H1 (cell line): ENCODE measurements around the gene PTGIS. TPM values are rescaled to one million over a fixed set of nuclear protein-coding genes. Genes with fewer than 3 reads are reported as not detected.

Source experiments
- CHD2 ChIP-seq: IDR thresholded peaks from 2 replicates; pipeline ENCODE4 v1.6.1; 2012; ENCODE audit warnings: low read length, improper control_type of control experiment
- FOSL1 ChIP-seq: IDR thresholded peaks from 2 replicates; pipeline ENCODE4 v1.6.1; 2011; ENCODE audit warnings: mild to moderate bottlenecking, low read depth, low read length, moderate library complexity; ENCODE audit not compliant: insufficient read depth
- JUND ChIP-seq: IDR thresholded peaks from 2 replicates; pipeline ENCODE4 v1.6.1; 2011; ENCODE audit warnings: mild to moderate bottlenecking, improper control_type of control experiment, low read length
- KDM1A ChIP-seq: fragments of 200-600, 300-600 bp; sonication (generic); IDR thresholded peaks from 2 replicates; pipeline ENCODE4 v1.7.1; 2016; ENCODE audit warnings: mild to moderate bottlenecking, low read length, borderline replicate concordance
- PHF8 ChIP-seq: fragments of 200-600 bp; sonication (generic); conservative IDR thresholded peaks from 2 replicates; pipeline ENCODE4 v1.7.1; 2012; ENCODE audit warnings: low read depth, mild to moderate bottlenecking, inconsistent platforms, low read length, moderate library complexity
- POLR2AphosphoS5 ChIP-seq: IDR thresholded peaks from 2 replicates; pipeline ENCODE4 v1.6.1; 2011; ENCODE audit warnings: low read depth, low read length
- RNF2 ChIP-seq: fragments of 200-900, 300-1000 bp; sonication (generic); IDR thresholded peaks from 2 replicates; pipeline ENCODE4 v1.7.1; 2016; ENCODE audit warnings: borderline replicate concordance, low read depth, mild to moderate bottlenecking, antibody characterized with exemption, low read length; ENCODE audit not compliant: poor library complexity, severe bottlenecking; ENCODE audit errors: missing control alignments
- RXRA ChIP-seq: IDR thresholded peaks from 2 replicates; pipeline ENCODE4 v1.6.1; 2011; ENCODE audit warnings: low read depth, mild to moderate bottlenecking, low read length, moderate library complexity; ENCODE audit not compliant: insufficient read depth
- SUZ12 ChIP-seq: fragments of 200-600 bp; sonication (generic); IDR thresholded peaks from 2 replicates; pipeline ENCODE4 v1.6.1; 2012; ENCODE audit warnings: mild to moderate bottlenecking, inconsistent platforms, low read length, moderate library complexity, mixed read lengths
- polyA plus RNA-seq, 7 experiments: library from polyadenylated mRNA; depleted of rRNA in 3 of 7; stranded (reverse) in 5 of 7; unstranded in 2 of 7; fragments of >200 nt in 5 of 7; fragments of 200-250 nt in 2 of 7; gene quantifications; 1 replicate in 5 of 7; 2 replicates in 1 of 7; 4 replicates in 1 of 7; pipeline versions ENCODE4 v1.2.1 to v1.2.3, GENCODE V29; 2011 to 2013; ENCODE audit warnings: missing spikeins in 2 of 7, mixed read lengths in 2 of 7
- total RNA-seq: library from RNA; stranded (reverse); fragmentation: NEBNext Ultra II Directional; extraction: Animal tissue kit (Norgen Biotek cat#: 25700); gene quantifications from 2 replicates; pipeline ENCODE4 v1.2.1, GENCODE V29; 2021
- TF ChIP-seq, protein P1 (sequence below): fragments of 300-600 bp; sonication (generic); IDR thresholded peaks from 2 replicates; pipeline ENCODE4 v1.7.1; 2012; ENCODE audit warnings: low read length, moderate library complexity, mild to moderate bottlenecking, inconsistent platforms; ENCODE audit not compliant: insufficient replicate concordance

Gene PTGIS
- total and polyA plus RNA-seq, 2 of the 8 experiments (the other 6 are each of a cell fraction or from before 2014, with no cell fraction given), result 29.9 to 35.5 TPM

DNA sequence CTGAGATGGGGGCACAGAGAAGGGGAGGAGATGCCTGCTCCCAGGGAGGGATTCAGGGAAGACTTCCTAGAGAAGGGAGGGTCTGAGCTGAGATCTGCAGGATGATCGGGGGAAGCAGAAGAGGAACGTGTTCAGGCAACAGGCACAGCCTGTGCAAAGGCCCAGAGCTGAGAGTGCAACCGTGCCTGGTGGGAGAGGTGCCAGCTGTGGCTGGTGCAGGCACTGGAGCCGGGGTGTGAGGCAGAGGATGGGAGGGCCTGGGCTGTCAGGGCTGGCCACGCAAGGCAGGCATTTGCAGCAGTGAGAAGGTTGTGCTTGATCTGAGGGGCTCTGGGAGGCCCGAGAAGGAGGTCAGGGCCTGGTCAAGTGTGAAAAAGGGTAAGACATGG lies 27.7 kb downstream of the PTGIS start (continued):
- TF ChIP-seq, protein P1, sequence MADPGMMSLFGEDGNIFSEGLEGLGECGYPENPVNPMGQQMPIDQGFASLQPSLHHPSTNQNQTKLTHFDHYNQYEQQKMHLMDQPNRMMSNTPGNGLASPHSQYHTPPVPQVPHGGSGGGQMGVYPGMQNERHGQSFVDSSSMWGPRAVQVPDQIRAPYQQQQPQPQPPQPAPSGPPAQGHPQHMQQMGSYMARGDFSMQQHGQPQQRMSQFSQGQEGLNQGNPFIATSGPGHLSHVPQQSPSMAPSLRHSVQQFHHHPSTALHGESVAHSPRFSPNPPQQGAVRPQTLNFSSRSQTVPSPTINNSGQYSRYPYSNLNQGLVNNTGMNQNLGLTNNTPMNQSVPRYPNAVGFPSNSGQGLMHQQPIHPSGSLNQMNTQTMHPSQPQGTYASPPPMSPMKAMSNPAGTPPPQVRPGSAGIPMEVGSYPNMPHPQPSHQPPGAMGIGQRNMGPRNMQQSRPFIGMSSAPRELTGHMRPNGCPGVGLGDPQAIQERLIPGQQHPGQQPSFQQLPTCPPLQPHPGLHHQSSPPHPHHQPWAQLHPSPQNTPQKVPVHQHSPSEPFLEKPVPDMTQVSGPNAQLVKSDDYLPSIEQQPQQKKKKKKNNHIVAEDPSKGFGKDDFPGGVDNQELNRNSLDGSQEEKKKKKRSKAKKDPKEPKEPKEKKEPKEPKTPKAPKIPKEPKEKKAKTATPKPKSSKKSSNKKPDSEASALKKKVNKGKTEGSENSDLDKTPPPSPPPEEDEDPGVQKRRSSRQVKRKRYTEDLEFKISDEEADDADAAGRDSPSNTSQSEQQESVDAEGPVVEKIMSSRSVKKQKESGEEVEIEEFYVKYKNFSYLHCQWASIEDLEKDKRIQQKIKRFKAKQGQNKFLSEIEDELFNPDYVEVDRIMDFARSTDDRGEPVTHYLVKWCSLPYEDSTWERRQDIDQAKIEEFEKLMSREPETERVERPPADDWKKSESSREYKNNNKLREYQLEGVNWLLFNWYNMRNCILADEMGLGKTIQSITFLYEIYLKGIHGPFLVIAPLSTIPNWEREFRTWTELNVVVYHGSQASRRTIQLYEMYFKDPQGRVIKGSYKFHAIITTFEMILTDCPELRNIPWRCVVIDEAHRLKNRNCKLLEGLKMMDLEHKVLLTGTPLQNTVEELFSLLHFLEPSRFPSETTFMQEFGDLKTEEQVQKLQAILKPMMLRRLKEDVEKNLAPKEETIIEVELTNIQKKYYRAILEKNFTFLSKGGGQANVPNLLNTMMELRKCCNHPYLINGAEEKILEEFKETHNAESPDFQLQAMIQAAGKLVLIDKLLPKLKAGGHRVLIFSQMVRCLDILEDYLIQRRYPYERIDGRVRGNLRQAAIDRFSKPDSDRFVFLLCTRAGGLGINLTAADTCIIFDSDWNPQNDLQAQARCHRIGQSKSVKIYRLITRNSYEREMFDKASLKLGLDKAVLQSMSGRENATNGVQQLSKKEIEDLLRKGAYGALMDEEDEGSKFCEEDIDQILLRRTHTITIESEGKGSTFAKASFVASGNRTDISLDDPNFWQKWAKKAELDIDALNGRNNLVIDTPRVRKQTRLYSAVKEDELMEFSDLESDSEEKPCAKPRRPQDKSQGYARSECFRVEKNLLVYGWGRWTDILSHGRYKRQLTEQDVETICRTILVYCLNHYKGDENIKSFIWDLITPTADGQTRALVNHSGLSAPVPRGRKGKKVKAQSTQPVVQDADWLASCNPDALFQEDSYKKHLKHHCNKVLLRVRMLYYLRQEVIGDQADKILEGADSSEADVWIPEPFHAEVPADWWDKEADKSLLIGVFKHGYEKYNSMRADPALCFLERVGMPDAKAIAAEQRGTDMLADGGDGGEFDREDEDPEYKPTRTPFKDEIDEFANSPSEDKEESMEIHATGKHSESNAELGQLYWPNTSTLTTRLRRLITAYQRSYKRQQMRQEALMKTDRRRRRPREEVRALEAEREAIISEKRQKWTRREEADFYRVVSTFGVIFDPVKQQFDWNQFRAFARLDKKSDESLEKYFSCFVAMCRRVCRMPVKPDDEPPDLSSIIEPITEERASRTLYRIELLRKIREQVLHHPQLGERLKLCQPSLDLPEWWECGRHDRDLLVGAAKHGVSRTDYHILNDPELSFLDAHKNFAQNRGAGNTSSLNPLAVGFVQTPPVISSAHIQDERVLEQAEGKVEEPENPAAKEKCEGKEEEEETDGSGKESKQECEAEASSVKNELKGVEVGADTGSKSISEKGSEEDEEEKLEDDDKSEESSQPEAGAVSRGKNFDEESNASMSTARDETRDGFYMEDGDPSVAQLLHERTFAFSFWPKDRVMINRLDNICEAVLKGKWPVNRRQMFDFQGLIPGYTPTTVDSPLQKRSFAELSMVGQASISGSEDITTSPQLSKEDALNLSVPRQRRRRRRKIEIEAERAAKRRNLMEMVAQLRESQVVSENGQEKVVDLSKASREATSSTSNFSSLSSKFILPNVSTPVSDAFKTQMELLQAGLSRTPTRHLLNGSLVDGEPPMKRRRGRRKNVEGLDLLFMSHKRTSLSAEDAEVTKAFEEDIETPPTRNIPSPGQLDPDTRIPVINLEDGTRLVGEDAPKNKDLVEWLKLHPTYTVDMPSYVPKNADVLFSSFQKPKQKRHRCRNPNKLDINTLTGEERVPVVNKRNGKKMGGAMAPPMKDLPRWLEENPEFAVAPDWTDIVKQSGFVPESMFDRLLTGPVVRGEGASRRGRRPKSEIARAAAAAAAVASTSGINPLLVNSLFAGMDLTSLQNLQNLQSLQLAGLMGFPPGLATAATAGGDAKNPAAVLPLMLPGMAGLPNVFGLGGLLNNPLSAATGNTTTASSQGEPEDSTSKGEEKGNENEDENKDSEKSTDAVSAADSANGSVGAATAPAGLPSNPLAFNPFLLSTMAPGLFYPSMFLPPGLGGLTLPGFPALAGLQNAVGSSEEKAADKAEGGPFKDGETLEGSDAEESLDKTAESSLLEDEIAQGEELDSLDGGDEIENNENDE, result no peak
- TF ChIP-seq RNF2 (no peak), JUND (no peak), PHF8 (no peak), FOSL1 (no peak), CHD2 (no peak), POLR2AphosphoS5 (no peak), SUZ12 (no peak), KDM1A (no peak), RXRA (no peak)
